ENCODE measurements around the gene RDH5.

DNA sequence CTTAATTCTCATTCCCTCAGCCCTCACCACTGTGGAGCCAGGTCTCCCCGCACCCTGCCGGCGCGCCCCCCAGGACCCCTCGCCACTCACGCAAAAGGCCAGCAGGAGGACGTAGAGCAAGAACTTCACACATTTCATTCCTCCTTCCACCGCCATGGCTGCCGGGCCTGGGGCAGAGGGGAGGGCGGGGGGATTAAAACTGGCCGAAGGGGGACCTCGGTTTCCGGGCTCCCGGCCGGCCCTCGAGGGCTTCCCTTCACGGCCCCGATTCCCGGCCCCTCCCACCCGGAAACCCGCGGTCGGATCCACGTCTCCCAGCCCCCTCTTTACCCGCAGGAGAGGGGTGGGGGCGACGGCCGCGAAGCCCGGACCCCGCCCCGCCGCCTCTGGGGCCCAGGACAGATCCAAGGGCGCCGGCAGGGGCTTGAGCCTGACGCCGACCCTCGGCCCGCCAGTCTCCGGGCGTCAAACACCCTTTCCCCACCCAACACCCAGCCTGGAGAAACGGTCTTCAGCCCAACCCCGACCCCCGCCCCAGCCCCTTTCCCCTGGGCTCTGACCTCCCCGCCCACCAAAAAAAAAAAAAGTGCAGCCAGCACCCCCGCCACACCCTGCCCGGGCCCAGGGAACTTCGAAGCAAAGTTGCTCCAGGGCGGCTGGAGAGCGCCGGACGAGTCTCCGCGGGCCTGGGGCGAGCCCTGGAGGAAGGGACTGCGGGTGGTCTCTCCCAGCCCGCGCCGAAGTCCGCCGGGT, 8.2 kb downstream of the RDH5 start:
- TF ChIP-seq SP1 (IDR thresholded peaks at IDR 0.05) = no peak
- no peak for TF ChIP-seq FOXK2 (IDR thresholded peaks at IDR 0.05)
- no peak for TF ChIP-seq FOXA1 (IDR thresholded peaks at IDR 0.05)
- no peak for TF ChIP-seq TARDBP (IDR thresholded peaks at IDR 0.05)
- no peak for TF ChIP-seq NFRKB (IDR thresholded peaks at IDR 0.05)
- TF ChIP-seq FOXM1 (IDR thresholded peaks at IDR 0.05; ENCODE audit: borderline replicate concordance) = no peak
- no peak for TF ChIP-seq BHLHE40 (IDR thresholded peaks at IDR 0.05; ENCODE audit: borderline replicate concordance)

All from HEK293T (cell line).